Activated CD4-positive, alpha-beta T cell treated with anti-CD3 and anti-CD28 coated beads, Interleukin-2, amount 50 U/mL, for 1 hour (primary cell): ENCODE measurements around the gene KPNA4.
"Not testable (repeated sequence)": the region's sequence is repeated elsewhere in the genome, so short reads cannot be mapped to it uniquely, and the experiment has no call there.

ENCODE experiments used
- DNase-seq: peaks from one replicate; pipeline ENCODE4 v3.0.0-alpha.2; 2020

KPNA4 gene

DNA sequence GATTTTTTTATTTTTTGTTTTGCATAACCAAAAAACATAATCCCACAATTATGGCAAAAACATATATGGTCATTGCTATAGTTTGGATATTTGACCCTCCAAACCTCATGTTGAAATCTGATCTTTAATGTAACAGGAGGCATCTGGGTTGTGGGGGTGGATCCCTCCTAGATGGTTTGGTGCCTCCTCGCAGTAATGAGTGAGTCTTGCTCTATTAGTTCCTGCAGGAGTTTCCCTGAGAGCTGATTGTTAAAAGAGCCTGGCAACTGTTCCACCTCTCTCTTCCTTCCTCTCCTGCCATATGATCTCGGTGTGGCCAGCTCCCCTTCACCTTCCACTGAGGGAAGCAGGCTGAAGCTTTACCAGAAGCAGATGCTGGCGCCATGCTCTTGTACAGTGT lies 82.6 kb downstream of the KPNA4 start:
- DNase-seq, result no peak

- DNase-seq, result no peak
These were observed 83.5 kb downstream of the KPNA4 start for GRCh38 chr3:160481856-160482255.

GRCh38 chr3:160480931-160481330 lies 84.4 kb downstream of the KPNA4 start:
- DNase-seq, result no peak

DNA sequence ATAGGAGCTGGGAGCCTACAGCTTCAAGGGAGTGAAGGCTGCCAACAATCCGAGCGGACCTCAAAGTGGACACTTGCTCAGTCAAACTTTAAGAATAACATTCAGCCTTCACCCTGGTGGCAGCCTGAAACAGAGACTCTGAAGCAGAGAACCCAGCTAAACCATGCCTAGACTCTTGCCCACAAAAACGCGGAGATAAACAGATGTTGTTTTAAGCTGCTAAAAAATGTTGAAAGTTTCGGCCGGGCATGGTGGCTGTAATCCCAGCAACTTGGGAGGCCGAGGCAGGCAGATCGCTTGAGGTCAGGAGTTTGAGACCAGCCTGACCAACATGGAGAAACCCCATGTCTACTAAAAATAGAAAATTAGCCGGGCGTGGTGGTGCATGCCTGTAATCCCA lies 86.0 kb downstream of the KPNA4 start:
- DNase-seq, result no peak

- no peak for DNase-seq
These were observed 87.0 kb downstream of the KPNA4 start for GRCh38 chr3:160478338-160478737.

DNA sequence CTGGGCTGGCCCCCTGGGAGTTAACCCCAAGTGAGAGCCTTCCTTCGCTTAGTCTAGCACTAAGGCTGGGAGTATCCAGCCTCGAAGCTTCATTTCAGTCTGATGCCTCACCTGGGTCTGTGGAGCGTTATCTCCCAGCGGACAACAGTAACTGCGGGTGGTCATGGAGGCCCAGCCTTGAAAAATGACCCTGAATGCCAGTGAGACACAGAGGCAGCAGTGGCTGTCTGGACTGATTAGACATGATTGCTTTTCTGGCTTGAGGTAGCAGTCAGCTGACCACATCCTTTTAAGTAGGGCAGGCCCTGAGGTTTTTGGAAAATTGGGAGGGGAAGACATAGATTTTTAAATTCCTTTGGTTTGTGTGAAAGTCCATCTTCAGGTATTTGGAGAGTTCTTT lies 87.6 kb downstream of the KPNA4 start:
- DNase-seq, result no peak

DNA sequence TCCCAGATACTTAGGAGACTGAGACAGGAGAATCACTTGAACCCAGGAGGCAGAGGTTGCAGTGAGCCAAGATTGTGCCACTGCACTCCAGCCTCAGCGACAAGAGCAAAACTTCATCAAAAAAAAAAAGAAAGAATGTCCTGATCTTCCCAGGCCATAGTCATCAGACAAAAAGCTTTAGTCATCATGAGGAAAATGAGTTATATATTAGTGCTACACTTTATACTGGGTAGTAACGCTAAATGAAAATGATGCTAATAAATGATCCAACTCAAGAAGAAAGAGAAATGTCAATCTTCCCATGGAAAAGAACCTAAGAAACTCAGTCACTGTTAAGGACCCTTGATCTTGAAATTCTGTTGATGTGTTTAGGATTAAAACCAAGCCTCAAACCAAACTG lies 89.5 kb downstream of the KPNA4 start:
- no peak for DNase-seq

- DNase-seq, result no peak
These were observed 90.2 kb downstream of the KPNA4 start for GRCh38 chr3:160475153-160475552.

GRCh38 chr3:160474416-160474838 lies 90.9 kb downstream of the KPNA4 start:
- no peak for DNase-seq

- DNase-seq, result no peak
These were observed 91.4 kb downstream of the KPNA4 start for GRCh38 chr3:160473978-160474377.

- DNase-seq, result no peak
These were observed 92.2 kb downstream of the KPNA4 start for GRCh38 chr3:160473221-160473620.

- no peak for DNase-seq
These were observed 93.0 kb downstream of the KPNA4 start for GRCh38 chr3:160472344-160472743.

- no peak for DNase-seq
These were observed 93.5 kb downstream of the KPNA4 start for GRCh38 chr3:160471892-160472291.

- no peak for DNase-seq
These were observed 95.2 kb downstream of the KPNA4 start for GRCh38 chr3:160470181-160470580.

GRCh38 chr3:160464971-160465370 lies 100.4 kb downstream of the KPNA4 start:
- no peak for DNase-seq

- DNase-seq, result no peak
These were observed 101.0 kb downstream of the KPNA4 start for GRCh38 chr3:160464321-160464720.

- DNase-seq, result no peak
These were observed 105.3 kb downstream of the KPNA4 start for GRCh38 chr3:160460033-160460432.

DNA sequence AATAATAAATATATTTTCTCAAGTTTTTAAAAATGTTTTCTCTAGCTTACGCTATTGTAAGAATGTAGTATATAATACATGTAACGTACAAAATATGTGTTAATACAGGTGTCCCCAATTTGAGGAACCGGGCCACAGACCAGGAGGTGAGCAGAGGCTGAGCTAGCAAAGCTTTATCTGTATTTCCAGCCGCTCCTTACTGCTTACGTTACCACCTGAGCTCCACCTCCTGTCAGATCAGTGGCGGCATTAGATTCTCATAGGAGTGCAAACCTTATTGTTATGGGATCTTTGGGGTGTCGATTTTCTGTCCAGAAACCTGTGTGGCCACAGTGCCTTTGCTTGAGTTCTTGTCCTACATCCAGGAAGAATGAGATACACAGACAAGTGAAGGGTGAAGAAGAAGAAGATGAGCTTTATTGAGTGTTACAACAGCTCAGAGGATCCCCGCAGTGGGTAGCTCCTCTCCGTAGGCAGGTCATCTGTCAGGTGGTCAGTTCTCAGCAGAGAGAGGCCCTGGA lies 105.9 kb downstream of the KPNA4 start:
- DNase-seq, result no peak

DNA sequence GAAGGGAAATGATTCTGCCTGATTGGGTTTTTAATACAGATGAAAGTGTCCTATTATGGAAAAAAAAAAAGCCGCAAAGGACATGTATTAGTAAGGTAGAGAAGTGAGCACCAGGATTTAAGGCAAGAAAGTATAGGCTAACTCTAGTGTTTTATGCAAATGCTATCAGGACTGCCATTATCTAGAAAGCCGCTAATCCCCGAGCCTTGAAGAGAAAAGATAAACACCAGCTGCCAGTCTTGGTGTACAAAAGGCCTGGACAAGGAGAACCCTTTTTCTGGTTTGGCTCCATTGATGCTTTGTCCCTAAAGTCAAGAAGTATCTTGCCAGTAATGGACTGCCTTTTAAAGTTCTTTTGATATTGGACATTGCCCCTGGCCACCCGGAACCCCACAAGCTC lies 107.2 kb downstream of the KPNA4 start:
- DNase-seq, result no peak

- DNase-seq, result no peak
These were observed 109.5 kb downstream of the KPNA4 start for GRCh38 chr3:160455846-160456245.

DNA sequence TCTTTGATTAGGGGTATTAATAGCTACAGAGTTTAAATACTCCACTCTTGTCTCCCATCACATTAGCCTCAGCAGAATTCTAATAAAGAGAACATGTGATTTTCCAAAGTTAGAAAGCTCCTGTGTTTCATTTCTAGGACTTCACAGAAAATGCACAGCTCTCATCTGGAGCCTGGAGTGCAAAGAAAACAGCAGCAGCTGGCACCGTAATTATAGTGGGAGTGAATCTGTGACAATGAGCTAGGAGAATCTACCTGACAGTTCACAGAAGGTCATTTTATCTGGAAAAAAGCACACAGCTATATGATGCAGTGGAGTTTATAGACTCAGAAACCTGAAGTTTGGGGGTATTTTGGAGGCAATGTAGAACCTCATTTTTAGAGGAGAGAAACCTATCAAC lies 110.4 kb downstream of the KPNA4 start:
- DNase-seq, result no peak

- DNase-seq, result not testable (repeated sequence)
These were observed 113.1 kb downstream of the KPNA4 start for GRCh38 chr3:160452251-160452650.

GRCh38 chr3:160451602-160452001 lies 113.8 kb downstream of the KPNA4 start:
- DNase-seq, result no peak

GRCh38 chr3:160450846-160451245 lies 114.5 kb downstream of the KPNA4 start:
- DNase-seq, result no peak
